A673 (cell line): ENCODE results near the gene CYP11A1.

ENCODE experiments used
- EZH2 ChIP-seq: fragments of 200-600 bp; sonication (generic); IDR thresholded peaks from 2 replicates; pipeline ENCODE4 v1.6.1; 2017; ENCODE audit warnings: borderline replicate concordance, low read depth, mild to moderate bottlenecking, mixed read lengths, antibody characterized with exemption, low read length; ENCODE audit not compliant: poor library complexity, severe bottlenecking
- TF ChIP-seq, protein P1 (sequence below): fragments of 300-800, 200-600 bp; sonication (generic); conservative IDR thresholded peaks from 2 replicates; pipeline ENCODE4 v1.5.1; 2017; ENCODE audit warnings: low read depth, mild to moderate bottlenecking, antibody characterized with exemption, low read length, moderate library complexity, mixed read lengths

DNA sequence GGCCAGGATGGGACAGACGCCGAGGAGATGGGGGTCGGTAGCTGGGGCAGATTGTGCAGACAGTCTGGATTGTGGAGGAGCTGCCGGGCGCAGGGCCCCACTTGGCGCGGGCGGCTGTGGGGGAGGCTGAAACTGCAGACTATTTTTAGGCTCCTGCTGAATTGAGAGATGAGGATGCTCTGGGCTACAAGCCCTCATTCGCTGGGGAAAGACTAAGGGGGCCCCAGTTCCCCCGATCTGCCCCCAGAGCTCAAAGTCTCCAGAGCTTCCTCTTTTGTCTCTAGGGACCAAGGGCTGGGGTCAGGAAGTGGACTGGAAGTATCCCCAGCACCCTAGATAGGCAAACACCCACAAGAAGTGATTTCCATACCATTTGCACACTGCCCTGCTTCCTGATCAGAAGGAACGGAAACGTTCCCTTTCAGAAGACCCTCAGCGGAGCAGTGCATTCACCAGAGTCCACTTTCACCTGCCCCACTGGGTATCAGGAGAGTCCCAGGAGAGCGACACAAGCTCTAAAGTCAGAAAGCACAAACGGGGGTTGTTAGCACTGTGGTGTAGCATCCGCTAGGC, 36.6 kb upstream of the CYP11A1 start:
- TF ChIP-seq, protein P1, sequence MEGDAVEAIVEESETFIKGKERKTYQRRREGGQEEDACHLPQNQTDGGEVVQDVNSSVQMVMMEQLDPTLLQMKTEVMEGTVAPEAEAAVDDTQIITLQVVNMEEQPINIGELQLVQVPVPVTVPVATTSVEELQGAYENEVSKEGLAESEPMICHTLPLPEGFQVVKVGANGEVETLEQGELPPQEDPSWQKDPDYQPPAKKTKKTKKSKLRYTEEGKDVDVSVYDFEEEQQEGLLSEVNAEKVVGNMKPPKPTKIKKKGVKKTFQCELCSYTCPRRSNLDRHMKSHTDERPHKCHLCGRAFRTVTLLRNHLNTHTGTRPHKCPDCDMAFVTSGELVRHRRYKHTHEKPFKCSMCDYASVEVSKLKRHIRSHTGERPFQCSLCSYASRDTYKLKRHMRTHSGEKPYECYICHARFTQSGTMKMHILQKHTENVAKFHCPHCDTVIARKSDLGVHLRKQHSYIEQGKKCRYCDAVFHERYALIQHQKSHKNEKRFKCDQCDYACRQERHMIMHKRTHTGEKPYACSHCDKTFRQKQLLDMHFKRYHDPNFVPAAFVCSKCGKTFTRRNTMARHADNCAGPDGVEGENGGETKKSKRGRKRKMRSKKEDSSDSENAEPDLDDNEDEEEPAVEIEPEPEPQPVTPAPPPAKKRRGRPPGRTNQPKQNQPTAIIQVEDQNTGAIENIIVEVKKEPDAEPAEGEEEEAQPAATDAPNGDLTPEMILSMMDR: no peak
- no peak for TF ChIP-seq EZH2
